Uterus (tissue), 4 donors: Measurements from ENCODE around the gene WBP1L. TPM values are rescaled to one million over a fixed set of nuclear protein-coding genes. Genes with fewer than 3 reads are reported as not detected.
"Not testable (repeated sequence)": the region's sequence is repeated elsewhere in the genome, so short reads cannot be mapped to it uniquely, and the experiment has no call there.

Experiments used
- DNase-seq, 2 donors: peaks; one replicate each; pipeline ENCODE4 v3.0.0-alpha.2; 2019 to 2020
- H3K27ac ChIP-seq, 2 donors: fragments of 200-600 bp; sonication (generic); 1 replicate in 1 of 2; 2 replicates in 1 of 2; pipeline ENCODE4 v1.5.1; 2016 to 2018
- H3K27me3 ChIP-seq, 2 donors: fragments of 200-600 bp; sonication (generic); one replicate each; pipeline ENCODE4 v1.5.1; 2018 to 2019; ENCODE audit warnings: control low read depth in 1 of 2
- H3K36me3 ChIP-seq, 2 donors: fragments of 200-600 bp; sonication (generic); one replicate each; pipeline ENCODE4 v1.5.1; 2019; ENCODE audit warnings: control low read depth in 1 of 2
- H3K4me1 ChIP-seq, 2 donors: fragments of 200-600 bp; sonication (generic); one replicate each; pipeline ENCODE4 v1.5.1; 2018 to 2019; ENCODE audit warnings: control low read depth in 1 of 2
- H3K4me3 ChIP-seq, 2 donors: fragments of 200-600 bp; sonication (generic); 1 replicate in 1 of 2; 2 replicates in 1 of 2; pipeline ENCODE4 v1.5.1; 2018 to 2019; ENCODE audit warnings: mild to moderate bottlenecking in 1 of 2
- H3K9me3 ChIP-seq, 2 donors: fragments of 200-600 bp; sonication (generic); one replicate each; pipeline ENCODE4 v1.5.1; 2019; ENCODE audit warnings: control low read depth in 1 of 2
- CTCF ChIP-seq, 4 experiments: fragments of 200-600 bp in 2 of 4; fragments of 450-650 bp in 2 of 4; sonication (generic) in 2 of 4; IDR thresholded peaks; one replicate each; pipeline ENCODE4 v1.5.1; 2016 to 2019; ENCODE audit warnings: antibody characterized with exemption in 4 of 4, mild to moderate bottlenecking in 2 of 4, moderate library complexity in 1 of 4
- POLR2A ChIP-seq, 2 donors: fragments of 450-650 bp; IDR thresholded peaks; one replicate each; pipeline ENCODE4 v1.6.1; 2016; ENCODE audit warnings: antibody characterized with exemption in 2 of 2, mild to moderate bottlenecking in 1 of 2, moderate library complexity in 1 of 2
- intact Hi-C: fragments of 100-400 bp; cut with DNase I; formaldehyde crosslinking; loops from one replicate; pipeline ENCODE4 v1.15.1; 2023; ENCODE audit warnings: low total_unique reads
- total RNA-seq, 4 donors: library from RNA; depleted of rRNA in 3 of 4; stranded (reverse); fragments of >200 nt in 3 of 4; gene quantifications; one replicate each; pipeline versions ENCODE4 v1.1.0 to v1.2.4, GENCODE V29; 2014 to 2023
- donor health status: DM: yes; HTN: yes; CAD: no.

The WBP1L gene
- total RNA-seq, 4 donors from 2014 or later, result 27.4 to 79.2 (median 55.3) TPM

GRCh38 chr10:102738692-102739121 is 5.0 kb upstream of the WBP1L start:
- H3K27me3 ChIP-seq, result no peaks in the 10 kb centered on the region
- intact Hi-C loops, result no loop called here
- peaks cover 0 to 4% of the 10 kb centered on the region in 2 donors for H3K4me1 ChIP-seq
- no peak for TF ChIP-seq CTCF (IDR thresholded peaks at IDR 0.05)
- no peak for TF ChIP-seq POLR2A (IDR thresholded peaks at IDR 0.05)
- no peak for DNase-seq
- no peaks in the 10 kb centered on the region for H3K9me3 ChIP-seq
- H3K36me3 ChIP-seq, result no peaks in the 10 kb centered on the region
- no peak overlapping the region for H3K27ac ChIP-seq
- no peak overlapping the region for H3K4me3 ChIP-seq

GRCh38 chr10:102740229-102740628 is 3.5 kb upstream of the WBP1L start:
- Histone ChIP-seq H3K27ac (no peak overlapping the region), H3K27me3 (no peaks in the 10 kb centered on the region), H3K36me3 (no peaks in the 10 kb centered on the region), H3K9me3 (no peaks in the 10 kb centered on the region), H3K4me3 (no peak overlapping the region), H3K4me1 (peaks cover 0 to 4% of the 10 kb centered on the region in 2 donors)
- intact Hi-C loops, result loop anchor here (10.0 kb wide), 1 partner anchor 55 kb away; no protein-coding TSS in a partner anchor
- DNase-seq, result no peak
- no peak for TF ChIP-seq CTCF (IDR thresholded peaks at IDR 0.05)
- TF ChIP-seq POLR2A (IDR thresholded peaks at IDR 0.05), result no peak

GRCh38 chr10:102741726-102742237 is 2.0 kb upstream of the WBP1L start:
- DNase-seq, result no peak
- Histone ChIP-seq H3K4me1 (peaks cover 0 to 4% of the 10 kb centered on the region in 2 donors), H3K36me3 (no peaks in the 10 kb centered on the region), H3K27ac (no peak overlapping the region), H3K9me3 (no peaks in the 10 kb centered on the region), H3K27me3 (no peaks in the 10 kb centered on the region), H3K4me3 (no peak overlapping the region)
- TF ChIP-seq CTCF (IDR thresholded peaks at IDR 0.05), result no peak
- no peak for TF ChIP-seq POLR2A (IDR thresholded peaks at IDR 0.05)
- intact Hi-C loops, result loop anchor here (10.0 kb wide), 1 partner anchor 53 kb away; no protein-coding TSS in a partner anchor

GRCh38 chr10:102742313-102742712 is 1.4 kb upstream of the WBP1L start:
- not testable (repeated sequence) for H3K27me3 ChIP-seq, H3K27ac ChIP-seq, H3K4me3 ChIP-seq, DNase-seq, H3K36me3 ChIP-seq, H3K9me3 ChIP-seq, H3K4me1 ChIP-seq
- intact Hi-C loops, result loop anchor here (10.0 kb wide), 1 partner anchor 52 kb away; no protein-coding TSS in a partner anchor

GRCh38 chr10:102743078-102743587 is 615 bp upstream of the WBP1L start:
- peak overlapping the region in 1 of 2 donors; percentile 31 for H3K27ac ChIP-seq
- H3K4me3 ChIP-seq, result peak overlapping the region in 1 of 2 donors; percentile 28
- H3K27me3 ChIP-seq, result no peaks in the 10 kb centered on the region
- intact Hi-C loops, result loop anchor here (10.0 kb wide), 1 partner anchor 52 kb away; no protein-coding TSS in a partner anchor
- H3K9me3 ChIP-seq, result no peaks in the 10 kb centered on the region
- no peak for DNase-seq
- TF ChIP-seq POLR2A (IDR thresholded peaks at IDR 0.05) (no peak), CTCF (IDR thresholded peaks at IDR 0.05) (no peak)
- H3K4me1 ChIP-seq, result peaks cover 0 to 4% of the 10 kb centered on the region in 2 donors
- H3K36me3 ChIP-seq, result no peaks in the 10 kb centered on the region
